ENCODE results near the gene TBC1D3B.
"Not testable (repeated sequence)": the region's sequence is repeated elsewhere in the genome, so short reads cannot be mapped to it uniquely, and the experiment has no call there.

The TBC1D3B gene

DNA sequence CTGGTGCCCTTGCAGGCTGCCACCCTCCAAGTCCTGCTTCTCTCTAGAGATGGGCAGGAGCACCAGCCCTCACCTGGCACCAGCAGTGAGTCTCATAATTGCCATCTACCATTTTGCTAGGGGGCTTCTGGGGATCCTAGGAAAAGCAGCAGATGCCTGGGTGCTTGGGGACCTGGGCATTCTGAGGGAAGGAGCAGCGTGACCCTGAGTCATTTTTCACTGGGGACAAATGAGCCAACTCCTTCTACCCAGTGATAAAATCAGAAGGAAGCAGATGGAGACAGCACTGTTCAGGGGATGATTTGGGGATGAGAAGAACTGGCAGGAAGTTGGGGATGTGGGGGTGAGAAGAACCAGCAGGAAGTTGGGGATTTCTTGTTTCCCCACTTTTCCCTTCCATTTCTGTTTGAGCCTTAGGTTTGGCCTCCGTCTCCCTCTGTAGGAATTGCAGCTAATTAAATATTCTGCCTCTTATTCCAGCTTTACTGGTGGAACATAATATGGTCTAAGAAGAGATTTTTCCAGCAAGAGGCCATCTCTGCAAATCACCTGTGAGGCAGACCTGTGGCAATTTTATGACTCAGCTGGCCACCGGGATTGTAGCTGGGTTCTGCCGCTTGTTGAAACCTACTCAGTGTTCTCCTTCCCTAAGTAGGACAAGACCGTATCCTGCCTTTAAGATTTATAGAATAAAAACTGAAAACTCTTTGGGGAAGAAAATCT, 11.7 kb upstream of the TBC1D3B start:
- DNase-seq (ENCODE audit: low read depth, low spot score); H3K9me3 ChIP-seq (ENCODE audit: control insufficient read depth, insufficient read depth, low read length); H3K4me3 ChIP-seq (ENCODE audit: low read length); H3K36me3 ChIP-seq (ENCODE audit: control insufficient read depth, insufficient read depth, low read length); H3K27ac ChIP-seq (ENCODE audit: low read length); H3K27me3 ChIP-seq (ENCODE audit: control insufficient read depth, insufficient read depth, low read length); H3K4me1 ChIP-seq (ENCODE audit: control insufficient read depth, insufficient read depth, low read length): not testable (repeated sequence)
- WGBS (ENCODE audit: insufficient coverage, insufficient read length): no CpG with 5 or more reads among the region's 5 CpGs

DNA sequence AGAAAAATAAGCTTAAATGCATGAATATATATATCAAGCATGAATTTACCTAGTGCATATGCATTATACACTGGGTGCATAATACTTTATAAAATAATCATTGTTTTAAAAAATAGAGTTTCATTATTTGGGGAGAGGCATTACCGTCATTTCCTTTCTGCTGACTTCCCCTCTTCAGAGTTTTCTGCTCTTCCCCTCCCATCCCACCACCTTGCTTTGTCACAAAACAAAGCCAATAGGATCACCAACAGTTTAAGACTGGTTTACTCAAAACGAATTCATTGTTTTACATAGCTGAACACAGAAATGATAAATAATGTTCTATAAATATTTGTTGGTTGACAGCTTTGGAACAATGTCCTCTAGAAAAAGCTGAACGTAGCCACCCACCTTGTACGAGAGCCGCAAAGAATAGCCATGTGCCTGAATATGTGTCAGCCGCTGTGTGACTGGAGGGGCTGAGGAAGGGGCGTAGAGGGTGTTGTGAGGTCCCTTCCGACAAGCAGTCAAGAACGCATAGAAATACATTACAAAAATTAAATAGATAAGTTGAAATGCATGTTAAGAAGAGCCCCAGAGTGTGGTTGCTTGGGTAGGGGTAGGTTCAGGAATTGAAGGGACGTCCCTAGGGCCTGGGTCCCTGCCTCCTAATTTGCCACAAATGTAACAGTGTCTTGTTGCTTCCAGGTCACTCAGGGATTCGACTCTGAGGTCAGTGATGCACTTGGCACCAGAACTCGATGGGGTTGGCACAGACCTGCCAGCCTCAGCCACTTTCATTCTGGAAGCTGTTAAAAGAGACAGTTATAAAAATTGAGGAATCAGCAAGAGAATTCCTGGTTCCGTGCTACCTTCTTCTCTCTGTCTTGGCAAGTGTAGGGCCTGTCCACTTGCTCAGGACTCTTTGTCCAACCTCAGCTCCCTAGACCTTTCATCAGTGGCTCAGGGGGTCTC, 10.7 kb upstream of the TBC1D3B start:
- not testable (repeated sequence) for H3K4me3 ChIP-seq (ENCODE audit: low read length); H3K27me3 ChIP-seq (ENCODE audit: control insufficient read depth, insufficient read depth, low read length); H3K36me3 ChIP-seq (ENCODE audit: control insufficient read depth, insufficient read depth, low read length); DNase-seq (ENCODE audit: low read depth, low spot score); H3K4me1 ChIP-seq (ENCODE audit: control insufficient read depth, insufficient read depth, low read length); H3K27ac ChIP-seq (ENCODE audit: low read length); H3K9me3 ChIP-seq (ENCODE audit: control insufficient read depth, insufficient read depth, low read length)
- no CpG with 5 or more reads among the region's 13 CpGs for WGBS (ENCODE audit: insufficient coverage, insufficient read length)

DNA sequence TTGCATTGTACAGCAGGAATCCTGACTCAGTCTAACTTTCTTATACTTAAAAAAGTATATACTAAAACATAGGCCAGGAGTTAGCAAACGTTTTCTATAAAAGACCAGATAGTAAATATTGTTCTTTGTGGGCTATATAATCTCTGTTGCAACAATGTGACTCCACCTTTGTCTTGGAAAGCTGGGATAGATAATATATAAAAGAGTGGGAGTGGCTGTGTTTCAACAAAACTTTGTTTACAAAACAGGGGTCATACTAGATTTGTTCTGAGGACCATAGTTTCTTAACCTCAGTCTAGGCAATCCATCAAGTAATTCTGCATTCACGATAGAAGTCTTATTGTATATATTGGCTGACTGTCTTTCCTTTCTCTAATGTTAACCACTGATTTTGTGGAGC, 9.0 kb upstream of the TBC1D3B start:
- no peak overlapping the region for H3K4me3 ChIP-seq (ENCODE audit: low read length)
- no peak overlapping the region for H3K27ac ChIP-seq (ENCODE audit: low read length)
- H3K27me3 ChIP-seq (ENCODE audit: control insufficient read depth, insufficient read depth, low read length): peaks cover 4% of the 10 kb centered on the region; the same call in 1 of the 2 replicates
- peaks cover 2% of the 10 kb centered on the region; the same call in 1 of the 2 replicates for H3K4me1 ChIP-seq (ENCODE audit: control insufficient read depth, insufficient read depth, low read length)
- WGBS (ENCODE audit: insufficient coverage, insufficient read length): no CpG with 5 or more reads among the region's 2 CpGs
- DNase-seq (ENCODE audit: low read depth, low spot score): no peak
- no peaks in the 10 kb centered on the region for H3K9me3 ChIP-seq (ENCODE audit: control insufficient read depth, insufficient read depth, low read length)
- no peaks in the 10 kb centered on the region for H3K36me3 ChIP-seq (ENCODE audit: control insufficient read depth, insufficient read depth, low read length)

DNA sequence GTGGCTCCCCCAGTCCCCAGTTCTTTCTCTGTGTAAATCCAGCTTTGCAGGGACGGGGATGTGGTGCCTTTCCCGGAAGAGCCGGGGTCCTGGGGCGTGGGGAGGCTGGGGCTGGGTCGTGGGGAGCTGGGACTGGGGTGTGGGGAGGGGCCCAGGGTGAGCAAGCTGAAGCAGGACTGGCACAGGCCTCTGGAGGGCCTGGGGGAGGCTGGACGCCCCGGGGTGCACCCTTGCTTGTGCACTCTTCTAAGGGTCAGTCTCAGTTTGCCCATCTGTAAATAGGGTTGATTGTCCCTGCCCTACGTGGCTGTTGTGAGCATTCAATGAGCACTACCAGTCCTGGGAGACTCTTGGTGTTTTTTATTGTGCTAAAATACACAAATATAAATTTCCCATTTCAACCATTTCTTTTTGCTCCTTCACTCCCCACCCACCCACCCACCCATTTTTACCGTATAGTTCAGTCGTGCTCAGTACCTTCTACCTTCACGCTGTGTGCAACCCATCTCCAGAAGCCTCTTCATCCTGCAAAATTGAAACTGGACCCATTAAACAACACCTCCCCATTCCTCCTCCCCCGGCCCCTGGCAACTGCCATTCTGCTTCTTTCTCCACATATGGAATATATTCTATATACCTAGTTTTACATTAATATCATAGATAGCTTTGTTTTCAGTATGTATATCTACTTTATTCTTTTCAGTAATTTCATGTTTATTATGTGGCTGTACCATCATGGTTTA, 7.8 kb upstream of the TBC1D3B start:
- H3K4me1 ChIP-seq (ENCODE audit: control insufficient read depth, insufficient read depth, low read length): peaks cover 2% of the 10 kb centered on the region; the same call in 1 of the 2 replicates
- H3K4me3 ChIP-seq (ENCODE audit: low read length): no peak overlapping the region; the same call in 1 of the 2 replicates
- no peaks in the 10 kb centered on the region for H3K9me3 ChIP-seq (ENCODE audit: control insufficient read depth, insufficient read depth, low read length)
- DNase-seq (ENCODE audit: low read depth, low spot score): no peak
- WGBS (ENCODE audit: insufficient coverage, insufficient read length): 100% methylated on average over 1 of the region's 12 CpGs
- peaks cover 4% of the 10 kb centered on the region; the same call in 1 of the 2 replicates for H3K27me3 ChIP-seq (ENCODE audit: control insufficient read depth, insufficient read depth, low read length)
- no peaks in the 10 kb centered on the region for H3K36me3 ChIP-seq (ENCODE audit: control insufficient read depth, insufficient read depth, low read length)
- no peak overlapping the region for H3K27ac ChIP-seq (ENCODE audit: low read length)

DNA sequence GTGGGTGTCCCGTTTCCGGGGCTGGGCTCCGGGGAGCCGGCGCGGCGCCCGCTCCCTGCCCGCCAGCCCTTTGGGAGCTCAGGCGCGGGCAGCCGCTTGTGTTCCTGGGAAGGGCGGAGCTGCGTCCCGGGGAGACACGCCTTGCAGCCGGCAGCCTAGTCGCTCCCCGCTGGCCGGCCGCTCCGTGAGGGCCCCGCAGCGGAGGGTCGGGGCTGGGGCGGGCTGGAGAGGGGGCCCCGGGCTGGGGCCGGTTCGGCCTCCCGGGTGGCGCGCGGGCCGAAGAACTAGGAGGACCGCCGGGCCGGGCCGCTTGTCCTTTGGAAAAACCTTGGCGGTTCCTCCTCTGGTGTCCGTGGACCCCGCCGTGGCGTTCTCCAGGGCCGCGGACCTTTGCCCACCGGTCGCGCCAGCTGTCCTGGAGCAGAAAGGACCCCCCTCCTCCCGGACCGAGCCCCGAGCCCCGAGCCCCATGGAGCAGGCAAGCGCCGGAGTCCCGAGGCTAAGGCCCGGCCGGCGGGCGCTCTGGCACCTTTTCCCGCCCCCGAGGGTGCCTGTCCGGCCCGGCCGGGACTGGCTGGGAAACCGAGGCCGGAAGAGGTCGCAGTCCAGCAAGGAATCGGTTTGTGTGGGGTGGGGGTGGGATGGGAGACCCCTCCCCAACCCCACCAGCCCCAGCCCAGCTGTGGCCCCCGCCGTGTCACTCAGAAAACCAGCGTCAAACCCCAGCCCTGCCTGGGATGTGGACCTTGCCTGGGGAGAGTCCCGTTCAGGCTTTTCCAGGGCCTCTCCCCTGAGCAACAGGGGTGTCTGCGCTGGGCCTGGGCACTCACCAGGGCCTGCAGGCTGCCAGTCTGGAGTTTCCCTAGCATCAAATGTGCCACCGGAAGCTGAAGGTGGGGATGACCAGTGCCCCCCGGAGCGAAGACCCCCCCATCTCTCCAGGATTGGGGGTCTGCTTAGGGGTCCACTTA, 6.8 kb upstream of the TBC1D3B start:
- Histone ChIP-seq H3K4me3 (ENCODE audit: low read length) (peak overlapping the region; percentile 62; the same call in 1 of the 2 replicates), H3K27me3 (ENCODE audit: control insufficient read depth, insufficient read depth, low read length) (peaks cover 4% of the 10 kb centered on the region; the same call in 1 of the 2 replicates)
- no CpG with 5 or more reads among the region's 76 CpGs for WGBS (ENCODE audit: insufficient coverage, insufficient read length)

DNA sequence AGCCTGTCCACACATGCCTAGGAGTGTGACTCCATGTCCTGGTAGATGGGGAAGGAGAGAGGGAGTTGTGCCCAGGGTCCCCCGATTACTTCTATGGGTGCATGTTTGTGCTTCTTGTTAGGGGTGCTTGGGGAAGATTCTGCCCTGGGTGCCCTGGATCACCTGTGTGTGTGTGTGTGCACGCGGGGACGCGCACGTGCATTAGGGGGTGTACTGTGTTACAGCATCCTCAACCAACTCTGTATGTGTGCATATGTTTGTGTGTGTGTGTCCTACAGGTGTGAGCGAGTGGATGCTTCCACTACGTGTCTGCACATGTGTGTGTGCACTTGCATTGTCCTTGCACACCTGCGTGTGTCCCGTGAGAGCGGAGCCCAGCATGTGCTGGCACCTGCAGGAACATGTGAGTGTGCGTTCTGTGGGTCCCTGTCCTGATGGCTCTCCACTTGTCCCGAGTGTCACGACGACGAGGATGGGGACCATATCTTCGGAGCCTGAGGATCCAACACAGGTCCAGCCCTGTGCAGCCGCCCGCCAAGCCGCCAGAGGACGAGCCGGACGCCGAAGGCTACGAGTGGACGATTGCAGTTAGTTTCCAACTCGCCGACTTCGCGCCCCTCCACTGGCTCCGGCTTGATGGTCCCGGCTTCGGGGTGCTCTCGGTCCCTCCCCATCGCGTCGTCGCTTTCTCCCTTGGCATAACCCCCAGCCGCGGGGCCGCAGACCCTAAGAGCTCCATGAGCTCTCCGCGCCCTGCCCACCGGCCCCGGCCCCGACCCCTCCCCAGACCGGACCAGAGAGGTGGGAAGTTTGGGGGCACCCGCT, 6.0 kb upstream of the TBC1D3B start:
- whole genome bisulfite sequencing (ENCODE audit: insufficient coverage, insufficient read length): no CpG with 5 or more reads among the region's 48 CpGs
- Histone ChIP-seq H3K36me3 (ENCODE audit: control insufficient read depth, insufficient read depth, low read length) (no peaks in the 10 kb centered on the region), H3K27ac (ENCODE audit: low read length) (no peak overlapping the region), H3K4me1 (ENCODE audit: control insufficient read depth, insufficient read depth, low read length) (peaks cover 2% of the 10 kb centered on the region; the same call in 1 of the 2 replicates), H3K4me3 (ENCODE audit: low read length) (peak overlapping the region; percentile 62; the same call in 1 of the 2 replicates), H3K27me3 (ENCODE audit: control insufficient read depth, insufficient read depth, low read length) (peaks cover 4% of the 10 kb centered on the region; the same call in 1 of the 2 replicates), H3K9me3 (ENCODE audit: control insufficient read depth, insufficient read depth, low read length) (no peaks in the 10 kb centered on the region)
- DNase-seq (ENCODE audit: low read depth, low spot score): no peak

More for the DNA sequence above, 6.8 kb upstream of the TBC1D3B start:
- no peak for DNase-seq (ENCODE audit: low read depth, low spot score)
- Histone ChIP-seq H3K27ac (ENCODE audit: low read length) (no peak overlapping the region), H3K4me1 (ENCODE audit: control insufficient read depth, insufficient read depth, low read length) (peaks cover 2% of the 10 kb centered on the region; the same call in 1 of the 2 replicates), H3K36me3 (ENCODE audit: control insufficient read depth, insufficient read depth, low read length) (no peaks in the 10 kb centered on the region), H3K9me3 (ENCODE audit: control insufficient read depth, insufficient read depth, low read length) (no peaks in the 10 kb centered on the region)

DNA sequence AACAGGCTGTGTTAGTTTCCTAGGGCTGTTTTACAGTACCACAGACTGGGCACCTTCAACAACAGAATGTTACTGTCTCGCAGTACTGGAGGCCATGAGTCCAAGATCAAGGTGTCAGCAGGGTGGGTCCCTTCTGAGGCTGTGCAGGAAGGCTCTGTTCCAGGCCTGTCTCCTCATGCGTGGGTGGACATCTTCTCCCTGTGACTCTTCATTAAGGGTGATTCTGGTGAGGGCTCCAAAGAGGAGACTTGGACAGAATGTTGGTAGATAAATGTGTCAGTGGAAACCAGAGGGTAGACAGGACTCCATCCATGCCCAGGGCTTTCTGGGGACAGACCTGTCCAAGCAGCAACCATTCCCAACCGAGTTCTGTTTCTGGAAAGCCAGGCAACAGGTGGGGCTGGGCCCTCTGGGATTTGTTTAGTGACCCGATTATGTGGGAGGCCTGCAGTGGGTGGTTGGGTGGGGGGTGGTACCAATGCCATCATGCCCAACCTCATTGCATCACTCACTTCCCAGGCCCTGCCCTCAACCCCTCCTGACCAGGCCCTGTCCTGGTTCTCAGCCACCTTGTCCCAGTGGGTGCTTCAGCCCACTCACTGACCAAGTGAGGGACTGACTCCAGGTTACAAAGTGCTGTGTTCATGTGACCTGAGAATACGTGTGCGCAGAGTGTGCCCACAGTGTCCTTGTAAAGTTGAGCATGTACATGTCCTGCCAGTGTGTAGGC, 5.2 kb upstream of the TBC1D3B start:
- H3K27ac ChIP-seq (ENCODE audit: low read length); H3K4me1 ChIP-seq (ENCODE audit: control insufficient read depth, insufficient read depth, low read length); H3K36me3 ChIP-seq (ENCODE audit: control insufficient read depth, insufficient read depth, low read length); DNase-seq (ENCODE audit: low read depth, low spot score); H3K27me3 ChIP-seq (ENCODE audit: control insufficient read depth, insufficient read depth, low read length); H3K9me3 ChIP-seq (ENCODE audit: control insufficient read depth, insufficient read depth, low read length); H3K4me3 ChIP-seq (ENCODE audit: low read length): not testable (repeated sequence)
- no CpG with 5 or more reads among the region's 6 CpGs for WGBS (ENCODE audit: insufficient coverage, insufficient read length)

DNA sequence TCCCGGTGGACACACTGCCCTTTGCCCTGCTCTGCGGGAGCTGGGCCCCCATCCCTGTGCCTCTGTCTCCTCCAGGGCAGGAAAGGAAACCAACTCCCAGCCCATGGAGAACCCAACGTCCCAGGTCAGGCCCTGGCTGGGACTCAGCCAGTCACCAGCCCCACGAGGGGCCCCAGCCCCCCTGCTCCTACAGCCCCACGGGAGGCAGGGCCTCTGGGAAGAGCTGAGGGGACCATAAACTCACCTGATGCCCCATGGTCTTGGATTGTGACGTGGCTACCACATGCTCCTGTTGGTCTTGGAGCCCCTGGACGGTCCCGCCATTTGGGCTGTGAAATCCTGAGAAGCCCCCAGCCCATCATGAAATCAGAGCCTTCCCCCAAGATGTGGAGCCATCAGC, 7.6 kb downstream of the TBC1D3B start:
- not testable (repeated sequence) for H3K9me3 ChIP-seq (ENCODE audit: control insufficient read depth, insufficient read depth, low read length); DNase-seq (ENCODE audit: low read depth, low spot score); H3K36me3 ChIP-seq (ENCODE audit: control insufficient read depth, insufficient read depth, low read length); H3K4me1 ChIP-seq (ENCODE audit: control insufficient read depth, insufficient read depth, low read length); H3K4me3 ChIP-seq (ENCODE audit: low read length); H3K27me3 ChIP-seq (ENCODE audit: control insufficient read depth, insufficient read depth, low read length); H3K27ac ChIP-seq (ENCODE audit: low read length)
- no CpG with 5 or more reads among the region's 8 CpGs for WGBS (ENCODE audit: insufficient coverage, insufficient read length)

All from iPS DF 6.9 (cell line).